NOMO-1 treated with dmso at 0.1 percent for 144 hours (cell line): ENCODE results near the gene LAMTOR1.
"Not testable (repeated sequence)": the region's sequence is repeated elsewhere in the genome, so short reads cannot be mapped to it uniquely, and the experiment has no call there.

Experiments used
- DNase-seq: peaks from one replicate; lab custom pipeline; 2025; ENCODE audit not compliant: unreplicated experiment; lab: John Stamatoyannopoulos, UW

Gene LAMTOR1

GRCh38 chr11:72102946-72103753, at the start of gene LAMTOR1:
Gene LAMTOR1, minus strand, starts transcription at chr11:72103297. Its CDS starts 73 bp downstream, at chr11:72103224.
- peak; percentile 97 for DNase-seq

DNA sequence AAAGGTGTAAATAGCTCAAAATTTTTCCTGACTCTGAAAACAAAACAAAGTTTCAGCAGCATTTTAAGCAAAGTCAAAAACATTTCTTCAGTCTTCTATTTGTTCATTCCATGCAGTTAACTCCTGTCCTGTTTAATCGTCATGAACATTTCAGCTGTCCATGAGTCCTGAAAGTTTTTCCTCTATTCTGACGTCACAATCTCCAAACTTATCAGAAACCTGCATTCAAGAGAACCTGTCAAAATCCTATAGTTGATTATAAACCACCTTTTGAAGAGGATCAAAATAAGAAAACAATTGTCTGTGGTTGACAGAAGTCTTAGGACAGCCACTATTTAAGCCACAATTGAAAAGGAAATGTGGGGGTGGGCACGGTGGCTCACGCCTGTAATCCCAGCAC, 47.8 kb upstream of the LAMTOR1 start:
- DNase-seq: no peak

DNA sequence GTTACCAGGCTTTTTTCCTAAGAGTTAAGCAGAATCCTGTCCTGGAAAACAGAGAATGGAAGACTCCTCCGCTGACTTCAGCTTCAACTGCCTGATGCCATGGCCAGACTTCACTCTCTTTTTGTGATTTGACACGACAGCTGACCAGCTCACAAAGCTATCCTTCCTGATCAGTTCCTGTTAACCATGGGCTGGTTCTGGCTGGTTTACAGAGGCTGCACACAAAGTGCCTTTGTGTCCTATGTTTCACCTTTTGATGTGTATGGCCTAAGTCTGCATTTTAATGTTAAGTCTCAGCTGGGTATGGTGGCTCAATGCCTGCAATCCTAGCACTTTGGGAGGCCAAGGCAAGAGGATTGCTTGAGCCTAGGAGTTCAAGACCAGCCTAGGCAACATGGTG, 43.5 kb upstream of the LAMTOR1 start:
- no peak for DNase-seq

DNA sequence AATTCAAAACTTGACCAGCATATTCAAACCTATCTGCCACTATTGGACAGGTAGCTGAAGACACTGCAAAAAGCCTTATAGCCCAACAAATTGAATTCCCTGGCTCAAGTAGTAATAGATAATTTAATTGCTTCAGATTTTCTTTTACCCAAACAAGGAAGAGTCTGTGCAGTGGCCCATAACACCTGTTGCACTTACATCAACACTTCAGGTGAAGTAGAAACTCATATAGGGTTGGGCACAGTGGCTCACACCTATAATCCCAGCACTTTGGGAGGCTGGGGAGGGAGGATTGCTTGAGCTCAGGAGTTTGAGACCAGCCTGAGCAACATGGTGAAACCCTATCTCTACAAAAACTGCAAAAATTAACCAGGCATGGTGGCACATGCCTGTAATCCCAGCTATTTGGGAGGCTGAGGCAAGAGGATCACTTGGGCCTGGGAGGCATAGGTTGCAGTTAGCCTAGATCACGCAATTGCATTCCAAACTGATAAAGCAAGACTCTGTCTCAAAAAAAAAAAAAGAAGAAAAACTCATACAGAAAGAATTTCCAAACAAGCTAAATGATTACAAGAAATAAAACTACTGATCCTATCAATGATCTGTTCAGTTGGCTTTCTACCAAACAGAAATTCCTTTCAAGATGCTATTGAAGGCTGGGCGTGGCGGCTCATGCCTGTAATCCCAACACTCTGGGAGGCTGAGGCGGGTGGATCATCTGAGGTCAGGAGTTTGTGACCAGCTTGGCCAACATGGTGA, 41.9 kb upstream of the LAMTOR1 start:
- DNase-seq: no peak

DNA sequence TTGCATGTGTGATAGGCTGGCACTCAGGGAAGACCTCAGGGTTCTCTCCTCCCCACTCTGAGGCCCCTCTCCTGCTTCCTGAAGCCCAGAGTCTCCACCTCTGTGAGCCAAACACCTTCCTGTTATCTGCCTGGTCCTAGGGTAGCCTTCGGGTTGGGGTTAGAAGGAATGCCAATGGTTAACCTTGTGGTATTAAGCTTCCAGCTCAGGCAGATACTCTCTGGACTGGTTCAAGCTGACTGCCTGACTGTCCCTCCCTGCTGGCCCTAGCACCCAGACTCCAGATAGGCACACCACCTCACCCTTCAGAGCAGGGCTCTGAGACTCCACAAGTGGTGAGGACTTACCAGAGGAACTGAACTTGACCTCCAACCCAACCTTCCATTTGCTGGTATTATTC, 39.4 kb upstream of the LAMTOR1 start:
- DNase-seq: not testable (repeated sequence)

DNA sequence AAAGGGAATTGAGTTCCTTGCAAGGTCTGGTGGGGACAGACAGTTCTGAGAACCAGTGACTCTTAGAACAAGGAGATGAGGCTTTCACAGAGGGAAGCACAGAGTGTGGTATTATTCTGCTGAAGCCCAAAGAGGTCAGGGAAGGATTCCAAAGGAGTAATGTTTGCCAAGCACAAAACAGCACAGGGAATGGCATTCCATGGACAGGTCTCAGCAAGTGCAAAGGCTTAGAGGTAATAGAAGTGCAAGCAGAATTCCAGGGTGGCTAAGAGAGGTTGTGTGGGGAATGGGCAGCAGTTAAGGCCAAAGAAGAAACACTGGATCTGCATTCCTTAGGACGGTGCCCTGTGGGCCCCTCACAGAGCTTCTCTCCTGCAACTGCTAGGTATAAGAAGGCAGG, 39.0 kb upstream of the LAMTOR1 start:
- not testable (repeated sequence) for DNase-seq

DNA sequence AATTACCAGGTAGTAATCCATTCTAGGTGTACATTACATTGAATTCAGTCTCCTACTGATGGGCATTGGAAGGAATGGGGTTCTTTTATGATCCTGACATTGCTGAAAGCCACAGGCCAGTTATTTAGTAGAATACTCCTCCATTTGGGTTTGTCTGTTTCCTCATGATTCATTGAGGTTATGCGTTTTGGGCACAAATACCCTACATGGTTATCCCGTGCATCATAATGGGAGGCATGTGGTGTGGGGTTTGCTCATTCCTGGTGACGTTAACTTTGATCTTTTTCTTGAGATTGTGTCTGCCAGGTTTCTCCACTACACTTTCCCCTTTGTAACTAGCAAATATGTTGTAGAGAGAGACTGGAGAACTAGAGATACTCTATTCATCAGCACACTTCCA, 38.0 kb upstream of the LAMTOR1 start:
- no peak for DNase-seq

- DNase-seq: no peak
Measured at GRCh38 chr11:72140661-72141060, 37.6 kb upstream of the LAMTOR1 start.

DNA sequence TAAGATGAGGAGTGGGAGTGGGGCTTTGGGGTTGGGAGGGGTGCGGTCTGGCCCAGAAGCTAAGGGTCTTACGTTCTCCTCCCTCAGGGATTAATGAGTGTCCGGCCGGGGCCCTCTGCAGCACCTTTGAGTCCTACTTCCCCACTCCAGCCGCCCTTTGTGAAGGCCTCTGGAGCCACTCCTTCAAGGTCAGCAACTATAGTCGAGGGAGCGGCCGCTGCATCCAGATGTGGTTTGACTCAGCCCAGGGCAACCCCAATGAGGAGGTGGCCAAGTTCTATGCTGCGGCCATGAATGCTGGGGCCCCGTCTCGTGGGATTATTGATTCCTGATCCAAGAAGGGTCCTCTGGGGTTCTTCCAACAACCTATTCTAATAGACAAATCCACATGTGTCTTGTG, 36.4 kb upstream of the LAMTOR1 start:
- DNase-seq: no peak

- no peak for DNase-seq
Measured at GRCh38 chr11:72138821-72139390, 35.8 kb upstream of the LAMTOR1 start.

DNA sequence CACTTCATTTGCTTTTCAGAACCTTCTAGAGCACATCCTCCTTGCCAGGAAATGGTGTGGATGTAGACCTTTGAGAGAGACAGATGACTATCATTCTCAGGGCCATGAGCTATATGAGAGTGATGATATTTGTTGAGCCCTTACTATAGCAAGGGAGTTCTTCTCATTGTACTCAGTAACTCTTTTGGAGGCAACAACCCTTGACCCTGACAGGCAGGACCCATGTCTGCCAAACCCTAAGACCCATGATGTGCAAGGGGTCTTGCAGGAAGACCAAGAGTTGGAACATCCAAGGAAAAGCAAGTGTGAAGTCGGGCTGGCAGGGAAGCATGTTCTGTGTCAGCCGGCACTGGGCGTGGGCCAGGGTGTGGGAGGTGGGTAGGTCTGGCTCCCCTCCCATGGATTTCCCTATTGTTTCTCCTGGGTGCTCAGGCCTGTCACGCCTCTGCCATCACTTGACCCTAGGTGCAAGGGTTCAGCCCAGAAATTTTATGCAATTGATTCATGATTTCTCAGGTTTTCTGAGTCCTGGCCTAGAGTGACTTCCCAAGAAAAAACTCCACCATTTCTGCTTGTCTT, 33.7 kb upstream of the LAMTOR1 start:
- no peak for DNase-seq

DNA sequence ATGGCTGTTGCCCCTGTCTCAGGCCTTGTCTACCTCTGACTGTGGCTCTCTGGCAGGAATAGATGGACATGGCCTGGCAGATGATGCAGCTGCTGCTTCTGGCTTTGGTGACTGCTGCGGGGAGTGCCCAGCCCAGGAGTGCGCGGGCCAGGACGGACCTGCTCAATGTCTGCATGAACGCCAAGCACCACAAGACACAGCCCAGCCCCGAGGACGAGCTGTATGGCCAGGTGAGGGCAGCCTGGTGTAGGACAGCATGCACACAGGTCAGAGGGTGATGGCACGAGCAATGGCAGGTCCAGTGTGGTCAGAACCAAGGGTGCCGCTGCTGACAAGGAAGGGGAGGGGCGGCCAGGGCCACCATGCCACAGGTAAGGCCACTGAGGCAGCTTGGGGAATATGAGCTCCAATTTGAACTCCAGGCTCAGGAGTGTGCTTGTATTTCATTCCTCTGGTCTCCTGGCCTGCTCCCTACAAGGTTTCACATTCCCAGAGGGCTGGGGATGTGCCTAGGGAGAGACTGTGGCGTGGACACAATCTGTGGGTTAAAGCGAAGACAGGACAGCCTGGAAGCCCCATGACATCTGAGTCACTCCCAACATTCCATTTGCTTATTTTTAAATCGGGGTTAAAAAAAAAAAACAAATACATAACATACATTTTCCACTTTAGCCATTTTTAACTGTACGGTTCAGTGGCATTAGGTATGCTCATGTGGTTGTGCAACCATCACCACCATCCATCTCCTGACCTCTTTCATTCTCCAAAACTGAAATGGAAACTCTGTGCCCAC, 33.0 kb upstream of the LAMTOR1 start:
- DNase-seq: no peak

DNA sequence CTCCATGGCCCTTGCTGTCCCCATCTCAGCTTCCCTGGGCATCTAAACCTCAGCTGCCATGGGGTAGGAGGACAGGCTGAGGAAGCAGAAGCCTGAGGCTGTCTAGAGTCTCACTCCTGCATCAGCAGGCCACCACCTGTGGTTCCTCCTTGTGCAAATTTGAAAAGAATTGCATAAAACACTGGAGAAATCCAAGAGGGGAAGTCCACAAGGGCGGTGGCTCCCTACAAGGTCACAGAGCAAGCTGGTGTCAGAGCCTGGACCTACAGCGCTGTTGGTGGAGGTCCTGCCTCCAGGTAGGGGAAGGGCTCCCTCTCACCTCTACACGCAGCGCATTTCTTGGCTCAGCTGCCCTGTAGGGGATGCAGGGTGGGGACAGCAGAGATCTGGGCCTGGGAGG, 32.4 kb upstream of the LAMTOR1 start, which contains the start of gene FOLR3:
Gene FOLR3 (plus strand): TSS at position 253 of the 400 bp plus-strand sequence. CDS start 228 bp downstream, outside the sequence.
- DNase-seq: not testable (repeated sequence)

GRCh38 chr11:72132646-72133045, 29.5 kb upstream of the LAMTOR1 start:
- DNase-seq: no peak

- no peak for DNase-seq
Measured at GRCh38 chr11:72129381-72129780, 26.3 kb upstream of the LAMTOR1 start.

DNA sequence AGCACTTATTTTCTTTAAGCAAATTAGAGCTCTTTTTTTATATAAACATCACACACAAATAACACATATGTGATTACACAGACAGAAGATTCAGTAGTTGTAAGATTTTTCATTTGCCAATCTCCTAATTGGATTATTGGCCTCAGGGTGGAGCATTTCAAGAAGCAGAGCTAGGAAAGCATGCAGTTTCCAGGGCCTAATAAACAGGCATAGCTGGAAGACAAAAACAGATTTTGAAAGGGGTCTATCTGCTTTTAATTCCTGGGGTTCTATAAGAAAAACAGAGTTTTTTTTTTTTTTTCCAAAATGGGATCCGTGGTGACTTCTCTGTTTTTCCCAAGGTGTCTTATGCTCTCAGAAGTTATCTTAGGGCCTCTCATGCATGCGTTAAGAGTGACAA, 24.8 kb upstream of the LAMTOR1 start:
- DNase-seq: no peak

DNA sequence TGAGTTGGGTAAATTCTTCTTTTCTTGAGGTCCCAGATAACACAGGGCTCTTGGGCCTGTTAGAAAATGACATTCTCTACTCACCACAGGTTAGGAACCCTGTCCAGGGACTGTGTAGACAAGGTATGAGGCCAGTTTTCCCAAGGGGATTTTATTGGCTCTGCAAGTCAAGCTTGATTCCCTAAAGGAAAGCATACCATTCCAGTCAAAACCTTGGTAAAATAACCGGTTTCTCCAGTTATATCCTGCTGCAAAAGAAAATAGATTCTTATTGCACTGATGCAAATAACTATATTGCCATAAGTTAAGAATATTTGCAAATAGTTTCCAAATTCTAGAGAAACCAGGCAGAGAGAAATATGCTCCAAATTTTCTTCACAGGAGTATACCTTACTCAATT, 22.9 kb upstream of the LAMTOR1 start:
- no peak for DNase-seq

DNA sequence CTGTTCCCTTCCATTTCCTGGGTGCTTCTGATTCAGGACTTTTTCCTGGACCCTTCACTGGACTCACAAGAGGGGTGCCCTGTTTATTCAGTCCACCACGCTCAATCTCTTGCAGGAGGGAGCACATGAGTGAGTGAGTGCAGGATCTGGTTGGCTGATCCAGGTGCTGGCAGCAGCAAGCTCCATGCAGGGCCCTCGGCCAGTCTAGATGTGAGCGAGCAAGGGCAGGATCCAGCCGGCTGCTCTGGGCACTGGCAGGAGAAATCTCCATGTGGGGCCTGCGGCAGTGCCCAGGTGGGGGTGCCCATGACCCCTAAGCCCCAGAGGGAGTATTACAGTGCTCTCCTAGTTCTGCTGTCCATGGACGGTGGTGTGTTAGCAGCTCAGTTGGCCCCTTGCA, 20.9 kb upstream of the LAMTOR1 start:
- no peak for DNase-seq

DNA sequence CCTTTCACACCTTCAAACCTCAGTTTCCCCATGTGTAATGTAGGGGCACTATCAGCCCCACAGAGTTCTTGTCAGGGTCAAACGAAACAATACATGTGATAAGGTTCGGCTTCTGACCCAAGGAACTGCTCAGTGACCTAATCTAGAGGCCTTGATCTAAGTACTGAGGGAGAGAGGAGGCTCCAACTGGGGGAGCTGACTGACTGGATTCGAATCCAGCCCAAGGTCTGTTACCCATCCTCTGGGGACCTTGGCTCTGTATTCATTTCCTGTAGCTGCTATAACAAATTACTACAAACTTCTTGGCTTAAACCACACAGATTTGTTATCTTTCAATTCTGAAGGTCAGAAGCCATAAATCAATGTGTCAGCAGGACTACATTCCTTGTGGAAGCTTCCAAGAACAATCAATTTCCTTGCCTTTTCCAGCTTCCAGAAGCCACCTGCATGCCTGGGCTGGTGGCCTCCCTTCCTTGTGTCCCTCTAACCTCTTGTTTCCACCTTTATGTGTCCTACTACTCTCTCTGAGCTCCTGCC, 20.1 kb upstream of the LAMTOR1 start:
- DNase-seq: no peak

GRCh38 chr11:72122607-72123006, 19.5 kb upstream of the LAMTOR1 start:
- DNase-seq: no peak
